Stimulated activated naive CD8-positive, alpha-beta T cell treated with anti-CD3 and anti-CD28 coated beads, Interleukin-15, amount 100 ng/mL, for 72 hours (primary cell): ENCODE measurements around the gene EIPR1.
"Not testable (repeated sequence)": the region's sequence is repeated elsewhere in the genome, so short reads cannot be mapped to it uniquely, and the experiment has no call there.

Source experiments
- ATAC-seq: fragments of 150-1000 bp; cut with Tn5 transposase; 2 replicates; pipeline ENCODE4 v1.10.0; 2021; ENCODE audit warnings: mild to moderate bottlenecking, moderate library complexity
- DNase-seq, 2 donors: peaks; one replicate each; pipeline ENCODE4 v3.0.0; 2021 to 2022
- H3K27ac Mint-ChIP-seq, 2 donors: one replicate each; pipeline ENCODE4 v1.8.0; 2022; ENCODE audit warnings: mild to moderate bottlenecking in 2 of 2, mixed read lengths in 2 of 2, moderate library complexity in 2 of 2
- H3K27me3 Mint-ChIP-seq: one replicate; pipeline ENCODE4 v1.8.0; 2022; ENCODE audit warnings: mixed read lengths
- H3K4me1 Mint-ChIP-seq: one replicate; pipeline ENCODE4 v1.8.0; 2022; ENCODE audit warnings: mild to moderate bottlenecking, mixed read lengths
- H3K4me3 Mint-ChIP-seq, 2 donors: one replicate each; pipeline ENCODE4 v1.8.0; 2022; ENCODE audit warnings: mild to moderate bottlenecking in 2 of 2, mixed read lengths in 2 of 2, moderate library complexity in 1 of 2
- H3K9me3 Mint-ChIP-seq, 2 donors: one replicate each; pipeline ENCODE4 v1.8.0; 2022; ENCODE audit warnings: mixed read lengths in 2 of 2

Gene EIPR1

DNA sequence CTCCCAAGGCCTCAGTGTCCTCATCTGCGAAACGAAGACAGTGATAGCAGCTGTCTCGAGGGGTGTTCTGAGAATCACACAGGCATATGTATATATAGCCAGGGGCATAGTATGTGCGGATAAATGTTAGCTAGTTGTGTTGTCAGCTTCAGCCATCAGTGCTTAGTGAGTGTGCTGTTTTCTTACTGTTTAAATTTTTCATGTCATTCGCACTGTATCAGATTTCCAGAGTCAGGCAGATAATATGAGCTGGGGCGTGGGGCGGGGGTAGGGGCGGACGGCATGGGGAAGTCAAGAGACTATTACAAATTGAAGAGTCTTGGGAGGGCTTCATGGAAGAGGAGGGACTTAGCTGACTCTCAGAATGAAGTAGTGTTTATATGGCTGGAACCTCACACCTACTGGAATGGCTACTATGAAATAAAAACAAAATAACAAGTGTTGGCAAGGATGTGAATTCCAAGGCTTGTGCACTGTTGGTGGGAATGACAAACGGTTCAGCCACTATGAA lies 8.9 kb upstream of the EIPR1 start:
- Mint-ChIP-seq H3K9me3 (no peaks in the 10 kb centered on the region), H3K4me1 (peaks cover 18% of the 10 kb centered on the region), H3K27ac (peak overlapping the region in 1 of 2 donors; percentile 61), H3K4me3 (no peak overlapping the region), H3K27me3 (no peaks in the 10 kb centered on the region)
- no peak for ATAC-seq
- DNase-seq: no peak

- peak; percentile 82 for ATAC-seq
- H3K9me3 Mint-ChIP-seq: no peaks in the 10 kb centered on the region
- peak; percentile 89 to 93 for DNase-seq
- H3K27ac Mint-ChIP-seq: peak within 1 kb of the TSS; percentile 97
- H3K27me3 Mint-ChIP-seq: no peaks in the 10 kb centered on the region
- H3K4me1 Mint-ChIP-seq: peaks cover 38% of the 10 kb centered on the region
- H3K4me3 Mint-ChIP-seq: peak within 1 kb of the TSS; percentile 96 to 100
These were observed 2.3 kb upstream of the EIPR1 start, which contains the start of gene TRAPPC12 for GRCh38 chr2:3379647-3380534. Gene TRAPPC12, plus strand, starts transcription at chr2:3379694. Its CDS starts 7,930 bp downstream, at chr2:3387624.

DNA sequence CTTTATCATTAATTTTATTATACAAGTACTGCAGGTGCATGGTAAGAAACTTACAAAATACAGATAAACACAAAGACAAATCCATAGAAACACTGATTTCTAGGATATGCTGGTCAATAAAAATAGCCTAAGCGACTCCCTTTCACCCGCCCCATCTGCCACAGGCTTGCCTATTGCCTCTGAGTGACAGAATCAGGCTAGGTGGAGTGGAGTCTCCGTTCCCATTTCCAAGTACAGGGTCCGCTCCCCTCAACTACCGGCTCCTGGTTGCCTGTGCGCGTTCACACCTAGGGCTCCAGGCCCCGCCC lies 1.7 kb upstream of the EIPR1 start:
- DNase-seq (no peak), ATAC-seq (no peak)
- H3K27me3 Mint-ChIP-seq: no peaks in the 10 kb centered on the region
- H3K4me1 Mint-ChIP-seq: peaks cover 38% of the 10 kb centered on the region
- H3K27ac Mint-ChIP-seq: peak overlapping the region; percentile 96 to 97
- peak overlapping the region; percentile 96 to 100 for H3K4me3 Mint-ChIP-seq
- H3K9me3 Mint-ChIP-seq: no peaks in the 10 kb centered on the region

DNA sequence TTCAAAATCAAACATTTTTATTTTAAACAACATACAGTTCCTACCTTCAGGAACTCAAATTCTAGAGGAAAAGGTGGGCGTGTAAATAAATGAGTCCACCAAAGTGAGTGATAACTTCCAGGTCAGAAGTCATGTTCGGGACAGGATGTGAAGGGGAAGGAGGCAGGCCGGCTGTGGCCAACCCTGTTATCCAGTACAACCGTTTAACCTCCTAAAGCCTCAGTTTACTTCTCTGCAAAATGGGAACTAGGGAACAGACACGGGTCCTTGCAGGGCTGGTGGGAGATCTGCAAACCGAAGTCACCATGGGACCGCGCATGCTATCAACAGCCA lies 373 bp downstream of the EIPR1 start:
- peak overlapping the region; percentile 96 to 100 for H3K4me3 Mint-ChIP-seq
- ATAC-seq (peak; percentile 59), DNase-seq (peak; percentile 50 to 57)
- peaks cover 38% of the 10 kb centered on the region for H3K4me1 Mint-ChIP-seq
- no peaks in the 10 kb centered on the region for H3K27me3 Mint-ChIP-seq
- H3K27ac Mint-ChIP-seq: peak overlapping the region; percentile 96 to 97
- H3K9me3 Mint-ChIP-seq: no peaks in the 10 kb centered on the region

DNA sequence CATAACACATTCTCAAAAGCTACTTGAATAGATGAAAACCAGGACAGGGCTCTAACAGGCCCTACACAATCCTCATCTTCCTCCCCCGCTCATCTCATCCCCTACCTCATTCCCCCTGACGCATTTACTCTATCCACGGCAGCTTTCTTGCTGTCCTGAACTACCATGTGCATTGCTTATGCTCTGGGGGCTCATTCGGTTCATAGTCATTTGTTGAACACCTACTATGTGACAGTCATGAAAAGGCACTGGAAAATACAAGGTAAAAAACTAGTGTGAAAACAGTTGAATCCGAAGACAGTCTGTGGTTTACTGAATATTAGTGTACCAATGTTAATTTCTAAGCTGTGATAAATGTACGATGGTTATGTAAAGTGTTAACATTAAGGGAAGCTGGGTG lies 797 bp downstream of the EIPR1 start:
- Mint-ChIP-seq H3K27me3 (no peaks in the 10 kb centered on the region), H3K4me1 (peaks cover 36% of the 10 kb centered on the region), H3K4me3 (peak overlapping the region; percentile 96 to 100), H3K9me3 (no peaks in the 10 kb centered on the region), H3K27ac (peak overlapping the region in 1 of 2 donors; percentile 96)
- ATAC-seq (no peak), DNase-seq (no peak)

- H3K9me3 Mint-ChIP-seq, H3K4me3 Mint-ChIP-seq, H3K27ac Mint-ChIP-seq, H3K27me3 Mint-ChIP-seq, ATAC-seq, DNase-seq: not testable (repeated sequence)
- peaks cover 19% of the 10 kb centered on the region for H3K4me1 Mint-ChIP-seq
These were observed 8.1 kb downstream of the EIPR1 start for GRCh38 chr2:3369340-3370181.

- Mint-ChIP-seq H3K4me1 (peaks cover 24% of the 10 kb centered on the region), H3K27ac (peak overlapping the region in 1 of 2 donors; percentile 68), H3K27me3 (no peaks in the 10 kb centered on the region), H3K9me3 (no peaks in the 10 kb centered on the region), H3K4me3 (no peak overlapping the region)
- ATAC-seq: no peak
- DNase-seq: no peak
These were observed 9.3 kb downstream of the EIPR1 start for GRCh38 chr2:3368261-3368722.

DNA sequence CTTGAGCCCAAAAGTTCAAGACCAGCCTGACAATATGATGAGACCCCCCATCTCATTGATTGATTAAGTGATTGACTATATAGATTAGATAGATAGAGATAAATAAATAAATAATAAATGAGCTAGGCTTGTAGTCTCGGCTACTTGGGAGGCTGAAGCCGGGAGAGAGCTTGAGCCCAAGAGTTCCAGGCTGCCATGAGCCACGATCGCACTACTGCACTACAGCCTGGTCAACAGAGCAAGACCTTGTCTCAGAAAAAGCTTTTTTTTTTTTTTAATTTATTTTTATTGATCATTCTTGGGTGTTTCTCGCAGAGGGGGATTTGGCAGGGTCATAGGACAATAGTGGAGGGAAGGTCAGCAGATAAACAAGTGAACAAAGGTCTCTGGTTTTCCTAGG lies 12.4 kb downstream of the EIPR1 start:
- no peak for ATAC-seq
- Mint-ChIP-seq H3K9me3 (no peaks in the 10 kb centered on the region), H3K27me3 (no peaks in the 10 kb centered on the region), H3K4me1 (peaks cover 53% of the 10 kb centered on the region), H3K4me3 (no peak overlapping the region), H3K27ac (no peak overlapping the region)
- DNase-seq: no peak

GRCh38 chr2:3361518-3362389 lies 15.9 kb downstream of the EIPR1 start:
- no peak for DNase-seq
- Mint-ChIP-seq H3K27me3 (no peaks in the 10 kb centered on the region), H3K9me3 (no peaks in the 10 kb centered on the region), H3K27ac (peak overlapping the region; percentile 71 to 88), H3K4me1 (peaks cover 59% of the 10 kb centered on the region), H3K4me3 (no peak overlapping the region)
- ATAC-seq: peak; percentile 64

DNA sequence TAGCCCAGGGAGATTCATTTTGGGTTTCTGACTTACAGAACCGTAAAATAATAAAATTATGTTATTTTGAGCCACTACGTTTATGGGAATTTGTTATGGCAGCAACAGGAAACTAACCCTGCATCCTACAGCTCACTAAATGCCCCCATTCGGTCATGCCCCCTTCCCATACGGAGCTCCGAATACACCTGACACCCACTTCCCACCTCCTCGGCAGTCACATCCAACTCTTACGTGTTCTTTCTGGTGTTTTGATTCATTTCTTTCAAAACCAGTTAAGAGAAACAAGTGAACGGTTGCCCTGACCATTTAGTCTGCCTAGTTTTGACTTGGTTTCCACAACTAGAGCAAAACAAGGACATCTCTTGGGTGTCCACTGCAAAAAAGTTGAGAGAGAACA lies 19.7 kb downstream of the EIPR1 start:
- H3K27ac Mint-ChIP-seq: peak overlapping the region in 1 of 2 donors; percentile 27

DNA sequence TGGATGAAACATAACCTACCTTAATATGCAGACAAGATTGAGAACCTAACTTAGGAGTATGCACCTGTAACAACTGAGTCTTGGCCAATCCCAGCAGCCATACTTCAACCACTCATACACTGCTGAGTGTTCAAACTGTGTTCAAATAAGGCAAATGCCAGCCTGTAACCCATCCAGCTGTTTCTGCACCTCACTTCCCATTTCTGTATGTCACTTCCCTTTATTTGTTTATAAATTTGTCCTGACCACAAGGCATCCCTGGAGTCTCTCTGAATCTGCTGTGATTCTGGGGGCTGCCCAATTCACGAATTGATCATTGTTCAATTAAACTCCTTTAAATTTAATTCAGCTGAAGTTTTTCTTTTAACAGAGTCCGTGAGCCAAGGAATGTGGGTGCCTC lies 20.2 kb downstream of the EIPR1 start:
- not testable (repeated sequence) for H3K27me3 Mint-ChIP-seq, DNase-seq, H3K9me3 Mint-ChIP-seq, H3K4me3 Mint-ChIP-seq, ATAC-seq
- Mint-ChIP-seq H3K4me1 (peaks cover 38% of the 10 kb centered on the region), H3K27ac (peak overlapping the region in 1 of 2 donors; percentile 89)

More for the DNA sequence above, 19.7 kb downstream of the EIPR1 start:
- no peak for ATAC-seq
- Mint-ChIP-seq H3K4me3 (no peak overlapping the region), H3K4me1 (peaks cover 43% of the 10 kb centered on the region), H3K9me3 (no peaks in the 10 kb centered on the region), H3K27me3 (no peaks in the 10 kb centered on the region)
- no peak for DNase-seq

- ATAC-seq: no peak
- Mint-ChIP-seq H3K27me3 (no peaks in the 10 kb centered on the region), H3K4me3 (no peak overlapping the region), H3K9me3 (peaks cover 5 to 8% of the 10 kb centered on the region in 2 donors), H3K27ac (no peak overlapping the region), H3K4me1 (peaks cover 33% of the 10 kb centered on the region)
- DNase-seq: no peak
These were observed 20.8 kb downstream of the EIPR1 start for GRCh38 chr2:3356799-3357198.

GRCh38 chr2:3355951-3356569 lies 21.6 kb downstream of the EIPR1 start:
- DNase-seq (no peak), ATAC-seq (no peak)
- peaks cover 26% of the 10 kb centered on the region for H3K4me1 Mint-ChIP-seq
- peaks cover 5 to 13% of the 10 kb centered on the region in 2 donors for H3K9me3 Mint-ChIP-seq
- H3K4me3 Mint-ChIP-seq: no peak overlapping the region
- no peaks in the 10 kb centered on the region for H3K27me3 Mint-ChIP-seq
- H3K27ac Mint-ChIP-seq: peak overlapping the region in 1 of 2 donors; percentile 8

- ATAC-seq (no peak), DNase-seq (no peak)
- no peak overlapping the region for H3K4me3 Mint-ChIP-seq
- peaks cover 17% of the 10 kb centered on the region for H3K4me1 Mint-ChIP-seq
- peaks cover 12 to 23% of the 10 kb centered on the region in 2 donors for H3K9me3 Mint-ChIP-seq
- H3K27me3 Mint-ChIP-seq: no peaks in the 10 kb centered on the region
- peak overlapping the region in 1 of 2 donors; percentile 15 for H3K27ac Mint-ChIP-seq
These were observed 22.6 kb downstream of the EIPR1 start for GRCh38 chr2:3354986-3355385.
